Activated CD4-positive, CD25-positive, alpha-beta regulatory T cell (primary cell): Measurements from ENCODE around the gene PPIL3.
"Not testable (repeated sequence)": the region's sequence is repeated elsewhere in the genome, so short reads cannot be mapped to it uniquely, and the experiment has no call there.

ENCODE experiments used
- DNase-seq, 4 experiments: peaks; one replicate each; lab custom pipeline; 2025; lab: John Stamatoyannopoulos, UW

Gene PPIL3

DNA sequence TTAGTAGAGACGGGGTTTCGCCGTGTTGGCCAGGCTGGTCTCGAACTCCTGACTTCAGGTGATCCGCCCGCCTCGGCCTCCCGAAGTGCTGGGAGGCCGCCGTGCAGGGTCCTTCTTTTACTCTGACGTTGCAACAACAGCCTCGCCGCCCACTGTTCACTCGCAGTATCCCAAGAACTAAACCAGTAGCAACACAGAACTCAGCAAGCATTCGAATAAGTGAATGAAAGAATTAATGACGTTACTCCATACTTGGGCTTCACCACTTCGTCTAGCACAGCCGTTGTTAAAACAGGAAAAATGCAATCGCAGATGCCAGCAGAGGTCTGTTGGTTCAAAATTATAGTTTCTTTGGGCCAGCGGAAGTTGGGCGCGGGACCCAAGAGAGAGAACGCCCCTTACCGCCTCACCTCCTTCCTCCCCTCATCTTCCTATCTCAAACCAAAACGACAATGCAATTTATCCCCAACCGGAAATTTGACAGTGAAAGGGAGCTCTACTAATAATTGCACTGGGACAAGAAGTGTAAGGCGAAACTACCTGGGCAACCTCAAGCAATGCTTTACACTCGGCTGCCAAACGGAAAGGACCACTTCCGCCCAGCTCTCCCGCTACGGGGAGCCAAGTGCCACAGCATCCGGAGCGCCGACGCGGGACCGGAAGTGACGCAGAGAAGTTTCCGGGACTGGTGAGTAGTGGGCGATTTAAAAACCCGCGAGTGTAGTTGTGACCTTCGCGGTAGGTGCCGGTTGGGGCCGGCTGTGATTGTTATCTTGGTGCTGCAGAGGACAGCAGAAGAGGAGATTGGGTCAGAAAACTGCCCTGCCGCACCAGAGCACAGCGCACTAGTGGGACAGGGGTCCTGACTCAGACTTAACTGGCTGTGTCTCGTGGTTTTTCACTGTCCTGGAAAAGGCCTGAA lies at the start of gene PPIL3, which contains the start of gene NIF3L1:
Gene PPIL3 (minus strand): TSS at position 374 of the 922 bp plus-strand sequence. CDS start 1,462 bp downstream, outside the sequence.
Gene NIF3L1 (plus strand): TSS at position 668 of the 922 bp plus-strand sequence. CDS start 2,573 bp downstream, outside the sequence.
- peak; percentile 89 to 95 (median 92) for DNase-seq

DNA sequence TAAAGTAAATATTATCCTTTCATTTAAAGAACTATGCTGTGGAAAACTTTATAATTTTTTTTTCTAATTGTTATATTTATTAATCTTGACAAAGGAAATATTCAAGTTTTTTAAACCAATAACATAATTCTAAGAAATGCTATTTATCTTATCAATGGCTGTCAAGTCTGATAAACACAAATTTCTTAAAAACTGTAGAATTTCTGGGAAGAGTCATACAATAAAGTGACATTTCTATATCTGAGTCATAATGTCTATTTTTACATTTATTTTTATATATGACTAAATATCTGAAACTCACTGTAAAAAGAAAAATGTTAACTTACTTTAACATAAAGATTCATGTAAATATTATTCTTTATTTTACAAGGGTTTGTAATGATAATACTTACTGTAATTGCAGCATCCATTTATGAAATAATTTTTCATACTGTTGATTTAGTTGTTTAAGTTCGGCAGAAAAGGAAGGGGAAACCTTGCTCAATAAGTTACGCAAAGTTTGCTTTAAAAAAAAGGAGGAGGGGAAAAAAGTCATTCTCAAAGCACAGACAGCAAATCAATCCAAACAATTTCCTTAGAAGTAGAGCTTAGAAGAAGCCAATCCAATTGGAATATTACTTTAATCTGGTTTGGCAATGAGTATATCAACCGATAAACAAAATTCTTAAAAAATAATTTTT lies 42.2 kb upstream of the PPIL3 start:
- no peak for DNase-seq

- no peak for DNase-seq
Measured at GRCh38 chr2:200929334-200930249, 40.7 kb upstream of the PPIL3 start.

GRCh38 chr2:200922439-200922838 lies 33.6 kb upstream of the PPIL3 start:
- no peak for DNase-seq

DNA sequence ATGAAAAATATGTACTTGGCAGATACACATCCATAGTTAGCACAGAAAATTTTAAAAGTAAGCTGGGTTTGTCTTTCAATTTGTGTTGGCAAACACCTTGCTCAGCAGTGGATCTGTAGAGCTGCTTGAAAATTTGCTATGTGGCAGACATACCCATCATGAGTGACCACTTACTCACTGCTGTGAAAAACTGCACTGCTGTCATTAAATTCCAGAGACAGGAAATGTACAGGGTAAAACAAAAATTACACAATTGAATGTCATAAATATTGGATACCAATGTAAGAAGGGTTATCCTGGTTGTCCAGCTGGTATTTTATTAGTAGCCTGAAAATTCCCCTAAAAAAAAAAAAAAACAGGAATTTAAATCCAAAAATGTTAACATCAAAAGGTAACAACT lies 24.8 kb upstream of the PPIL3 start:
- no peak for DNase-seq

DNA sequence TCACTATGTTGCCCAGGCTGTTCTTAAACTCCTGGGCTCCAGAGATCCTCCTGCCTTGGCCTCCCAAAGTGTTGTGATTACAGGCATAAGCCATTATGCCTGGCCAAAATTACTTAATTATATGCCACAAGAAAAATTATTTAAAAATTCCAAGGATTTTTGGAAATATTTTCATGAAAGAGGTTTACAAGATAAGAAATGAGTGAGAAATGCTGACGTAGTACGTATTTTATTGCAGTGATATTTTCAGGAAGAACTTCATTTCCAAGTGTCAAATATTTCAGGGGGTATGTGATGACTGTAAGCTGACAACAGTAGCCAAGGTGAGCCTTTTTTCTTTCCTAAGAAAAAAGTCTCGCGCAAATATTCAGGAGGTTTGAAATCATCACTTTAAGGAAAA lies 21.1 kb upstream of the PPIL3 start:
- no peak for DNase-seq

DNA sequence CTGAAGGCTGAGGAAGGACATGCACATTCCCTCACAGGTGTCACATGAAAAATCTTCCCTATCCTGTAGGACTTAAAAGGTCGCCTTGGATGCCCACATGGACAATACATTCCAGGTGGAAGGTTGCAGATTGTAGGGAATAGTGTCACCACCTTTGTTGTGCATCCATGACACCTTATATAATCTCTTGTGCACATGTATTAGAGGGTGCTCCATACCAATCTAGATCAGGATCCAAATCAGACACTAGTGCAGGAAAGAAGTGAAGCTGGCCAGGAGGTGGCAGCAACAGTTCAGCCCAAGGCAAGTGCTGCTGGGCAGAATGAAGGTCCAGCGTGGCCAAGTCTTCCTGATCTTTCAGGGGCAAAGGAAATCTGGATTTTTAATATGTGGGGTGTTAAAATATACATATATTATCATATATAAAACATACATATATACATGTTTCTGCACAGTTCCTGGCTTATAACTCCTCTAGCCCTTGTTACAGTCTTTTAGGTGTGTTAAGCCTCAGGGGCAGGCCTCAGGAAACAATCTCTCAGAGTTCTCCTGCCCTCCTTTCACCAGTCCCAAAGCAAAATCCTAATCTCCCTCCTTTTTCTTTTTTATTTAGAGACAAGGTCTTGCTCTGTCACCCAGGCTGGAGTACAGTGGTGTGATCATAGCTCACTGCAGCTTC lies 16.9 kb upstream of the PPIL3 start:
- peak in 2 of 4 experiments; percentile 8 to 23 for DNase-seq

DNA sequence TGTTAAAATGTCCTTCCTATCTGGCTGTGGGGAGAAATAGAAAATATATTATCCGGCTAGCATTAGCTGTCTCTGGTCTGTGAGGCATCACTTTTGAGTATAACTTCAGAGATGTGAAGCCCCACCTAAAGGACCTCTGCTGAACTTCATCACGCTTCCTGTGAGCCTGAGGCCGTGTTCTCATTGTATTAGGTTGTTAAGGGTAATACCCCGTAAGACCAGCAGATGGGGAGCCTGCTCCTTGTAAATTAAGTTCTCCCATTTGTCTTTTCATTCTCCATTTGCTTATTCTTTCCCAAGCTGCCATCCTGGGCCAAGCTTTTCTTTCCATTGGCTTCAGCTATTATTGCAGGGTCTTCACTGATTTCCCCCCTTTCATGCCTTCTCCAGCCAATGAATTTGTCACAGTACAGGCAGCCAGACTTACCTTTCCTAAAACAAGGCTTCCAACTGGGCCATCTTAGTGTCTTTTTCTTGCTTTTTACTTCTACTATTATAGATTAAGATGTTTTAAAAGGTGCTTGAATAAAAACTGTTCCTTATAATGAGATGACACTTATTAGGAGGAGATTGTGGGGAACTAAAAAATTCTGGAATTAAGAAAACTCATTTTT lies 12.7 kb upstream of the PPIL3 start:
- peak; percentile 14 to 49 (median 32) for DNase-seq

- no peak for DNase-seq
Measured at GRCh38 chr2:200899482-200899881, 10.6 kb upstream of the PPIL3 start.

GRCh38 chr2:200881715-200882249 lies 7.1 kb downstream of the PPIL3 start:
- not testable (repeated sequence) for DNase-seq

DNA sequence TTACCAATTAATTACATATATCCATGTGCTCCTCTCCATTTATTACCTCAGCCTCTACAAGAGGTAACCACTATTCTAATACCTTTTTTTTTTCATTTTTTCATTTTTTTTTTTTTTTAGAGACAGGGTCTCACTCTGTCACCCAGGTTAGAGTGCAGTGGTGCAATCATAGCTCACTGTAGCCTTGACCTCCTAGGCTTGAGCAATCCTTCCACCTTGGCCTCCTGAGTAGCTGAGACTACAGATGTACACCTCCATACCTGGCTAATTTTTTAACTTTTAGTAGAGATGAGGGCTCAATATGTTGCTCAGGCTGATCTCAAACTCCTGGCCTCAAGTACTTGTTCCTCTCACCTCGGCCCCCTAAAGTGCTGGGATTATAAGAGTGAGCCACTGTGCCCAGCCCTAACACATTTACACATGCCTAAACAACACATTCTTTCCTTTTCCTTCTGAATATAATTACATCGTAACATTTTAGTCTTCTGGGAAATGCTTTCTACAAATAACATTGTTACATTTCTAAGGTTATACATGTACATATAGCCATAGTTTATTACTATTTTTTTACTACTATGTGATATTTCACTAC lies 10.5 kb downstream of the PPIL3 start:
- no peak for DNase-seq

DNA sequence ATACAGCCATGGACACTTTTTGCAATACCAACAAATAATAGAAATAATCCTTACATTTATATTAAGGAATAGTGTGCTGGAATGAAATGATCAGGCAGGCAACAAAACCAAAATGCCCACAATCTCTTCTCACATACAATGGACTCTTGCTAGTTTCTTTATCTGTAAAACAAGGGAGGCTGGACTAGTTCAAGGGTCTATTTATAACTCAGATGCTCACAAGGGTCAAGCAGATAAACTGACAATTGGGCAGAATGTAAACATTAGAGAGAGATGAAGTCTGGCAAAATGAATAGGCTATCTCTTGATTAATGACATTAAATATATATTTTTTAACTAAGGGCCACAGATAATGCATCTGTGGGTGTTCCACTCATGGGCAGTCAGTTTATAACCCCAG lies 11.4 kb downstream of the PPIL3 start:
- DNase-seq: no peak

DNA sequence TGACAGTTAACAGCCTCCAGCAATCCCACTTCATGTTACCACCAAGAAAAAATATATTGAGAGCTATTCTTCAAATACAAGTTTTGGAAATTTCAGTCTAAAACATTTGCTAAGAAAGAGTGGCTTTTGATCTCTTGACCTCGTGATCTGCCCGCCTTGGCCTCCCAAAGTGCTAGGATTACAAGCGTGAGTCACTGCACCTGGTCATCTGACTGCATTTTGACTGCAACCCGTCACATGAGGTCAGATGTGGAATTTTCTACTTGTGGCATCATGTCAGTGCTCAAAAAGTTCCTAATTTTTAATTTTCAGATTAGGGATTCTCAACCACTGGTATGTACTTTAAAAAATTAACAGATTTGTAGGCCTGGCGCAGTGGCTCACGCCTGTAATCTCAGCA lies 15.3 kb downstream of the PPIL3 start:
- DNase-seq: no peak

GRCh38 chr2:200871151-200871550 lies 17.7 kb downstream of the PPIL3 start:
- DNase-seq: no peak

DNA sequence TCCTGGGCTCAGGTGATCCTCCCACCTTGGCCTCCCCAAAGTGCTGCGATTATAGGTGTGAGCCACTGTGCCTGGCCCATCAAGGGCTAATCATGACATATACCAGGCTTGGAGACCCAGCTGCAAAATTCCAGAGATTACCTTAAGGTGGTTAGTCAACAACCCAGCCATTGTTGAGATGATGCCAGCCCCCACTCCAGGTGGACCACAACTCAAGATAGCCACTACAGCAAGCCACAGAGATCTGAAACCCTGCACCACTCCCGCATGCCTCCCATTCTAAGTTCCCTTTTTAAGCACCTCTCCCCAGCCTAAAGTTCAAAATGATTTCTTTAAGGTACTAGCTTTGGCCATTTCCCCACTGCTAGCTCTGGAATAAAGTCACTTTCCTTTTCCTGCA lies 19.9 kb downstream of the PPIL3 start:
- no peak for DNase-seq

DNA sequence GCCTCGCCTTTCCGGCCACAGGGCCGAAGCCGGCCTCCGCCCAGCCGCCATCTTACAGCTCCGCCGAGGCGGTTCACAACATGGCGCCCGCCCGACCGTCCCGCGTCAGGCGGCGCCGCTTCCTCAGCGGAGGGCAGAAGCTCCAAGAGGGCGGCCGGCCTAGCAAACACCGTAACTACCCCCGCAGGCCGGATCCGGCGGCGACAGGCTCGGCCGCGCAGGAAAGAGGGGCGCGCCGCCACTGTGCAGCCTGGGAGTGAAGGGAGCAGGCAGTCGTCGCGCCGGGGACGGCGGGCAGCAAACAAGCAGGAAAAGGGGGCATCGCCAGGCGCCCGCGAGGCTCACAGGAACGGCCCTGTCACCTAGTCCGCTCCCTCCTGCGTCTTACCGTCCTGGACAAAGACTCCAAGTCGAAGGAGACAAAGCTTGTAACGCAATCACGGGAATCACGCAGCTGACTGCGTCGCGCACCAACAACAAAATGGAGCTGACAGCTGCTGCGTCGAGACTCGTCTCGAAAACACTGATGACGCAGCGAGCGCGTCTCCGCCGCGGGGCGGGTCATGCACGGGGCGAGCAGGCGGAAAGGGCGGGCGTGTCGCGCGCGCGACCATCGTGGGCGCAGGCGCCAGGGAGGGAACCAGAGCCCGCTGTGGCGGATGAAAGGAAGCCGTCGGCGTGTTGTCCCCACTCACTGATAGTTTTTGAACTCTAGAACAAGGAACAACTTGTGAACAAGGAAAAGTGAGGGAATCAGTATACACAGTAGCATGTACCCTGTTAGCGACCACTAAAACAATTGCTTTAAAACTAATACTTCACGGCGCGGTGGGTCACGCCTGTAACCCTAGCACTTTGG lies 24.5 kb downstream of the PPIL3 start, which contains the start of gene CLK1:
Gene CLK1 (minus strand): TSS at position 483 of the 859 bp plus-strand sequence. CDS start 2,796 bp downstream, outside the sequence.
- DNase-seq: peak; percentile 90 to 97 (median 94)

- no peak for DNase-seq
Measured at GRCh38 chr2:200863782-200864175, 25.1 kb downstream of the PPIL3 start.

- peak; percentile 11 to 20 (median 16) for DNase-seq
Measured at GRCh38 chr2:200862532-200863000, 26.3 kb downstream of the PPIL3 start.

DNA sequence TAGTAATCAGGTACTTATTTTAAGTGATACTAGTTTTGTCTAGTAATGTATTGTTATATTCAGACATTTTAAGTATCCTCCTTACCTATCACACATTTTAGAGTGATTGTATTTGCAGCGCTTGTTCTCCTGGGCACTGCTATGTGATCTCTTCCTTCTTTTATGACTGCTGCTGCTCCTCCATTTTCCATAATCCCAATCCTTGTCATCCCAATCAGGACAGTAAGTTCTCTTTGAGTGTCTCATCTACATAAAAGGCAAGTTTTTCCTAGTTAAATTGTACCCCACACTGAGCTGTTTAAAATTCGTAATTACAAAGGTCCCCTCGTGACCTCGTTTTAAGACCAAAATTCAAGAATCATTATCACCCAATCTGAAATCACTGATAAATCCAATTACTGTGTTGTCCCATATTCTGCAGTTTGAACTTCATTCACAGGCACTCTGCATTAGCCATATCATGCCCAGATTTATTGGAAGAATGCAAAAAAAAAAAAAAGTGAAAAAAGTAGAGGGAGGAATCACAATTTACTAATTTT lies 27.2 kb downstream of the PPIL3 start:
- DNase-seq: no peak
